ENCODE data around the gene PDGFRA.

DNA sequence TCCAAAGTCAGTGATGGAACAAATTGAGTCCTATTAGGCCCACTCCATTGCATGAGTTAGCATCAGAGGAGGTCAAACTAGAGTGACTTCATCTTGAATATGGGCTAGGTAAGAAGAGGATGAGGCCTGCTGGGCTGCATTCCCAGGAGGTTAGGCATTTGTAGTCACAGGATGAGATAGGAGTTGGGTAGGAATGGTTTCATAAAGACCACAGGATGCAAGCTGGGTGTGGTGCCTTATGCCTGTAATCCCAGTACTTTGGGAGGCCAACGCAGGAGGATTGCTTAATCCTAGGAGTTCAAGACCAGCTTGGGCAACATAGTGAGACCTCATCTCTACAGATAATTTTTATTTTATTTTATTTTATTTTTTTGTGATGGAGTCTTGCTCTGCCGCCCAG, 26.8 kb downstream of the PDGFRA start:
- no peak for TF ChIP-seq CTCF (conservative IDR thresholded peaks at IDR 0.05)
- no peak for TF ChIP-seq EZH2 (IDR thresholded peaks at IDR 0.05; ENCODE audit: low read depth)

All from PC-9 (cell line).